Liver (tissue), 9 donors: ENCODE measurements around the gene SLC38A5. TPM values are rescaled to one million over a fixed set of nuclear protein-coding genes. Genes with fewer than 3 reads are reported as not detected.

Experiments used
- DNase-seq: peaks from one replicate; pipeline ENCODE4 v3.0.0-alpha.2; 2017; ENCODE audit warnings: low spot score
- H3K27ac ChIP-seq, 2 donors: one replicate each; pipeline ENCODE4 v1.7.0; 2013; ENCODE audit warnings: inconsistent platforms in 2 of 2, low read length in 2 of 2, control low read depth in 1 of 2, low read depth in 1 of 2, mild to moderate bottlenecking in 1 of 2
- H3K27me3 ChIP-seq, 4 donors: one replicate each; pipeline versions ENCODE4 v1.6.1 to v1.7.0; 2013; ENCODE audit warnings: low read length in 3 of 4, inconsistent platforms in 1 of 4, mild to moderate bottlenecking in 1 of 4, moderate library complexity in 1 of 4; ENCODE audit not compliant: control insufficient read depth in 4 of 4, insufficient read depth in 4 of 4
- H3K36me3 ChIP-seq, 4 donors: one replicate each; pipeline versions ENCODE4 v1.6.1 to v1.7.0; 2013; ENCODE audit warnings: low read length in 3 of 4, mild to moderate bottlenecking in 3 of 4, low read depth in 1 of 4, moderate library complexity in 1 of 4; ENCODE audit not compliant: control insufficient read depth in 4 of 4, insufficient read depth in 3 of 4
- H3K4me1 ChIP-seq, 4 donors: one replicate each; pipeline versions ENCODE4 v1.6.1 to v1.7.0; 2013; ENCODE audit warnings: low read length in 3 of 4, mild to moderate bottlenecking in 3 of 4, moderate library complexity in 1 of 4; ENCODE audit not compliant: control insufficient read depth in 4 of 4, insufficient read depth in 4 of 4
- H3K4me3 ChIP-seq, 3 donors: one replicate each; pipeline versions ENCODE4 v1.6.1 to v1.7.0; 2013; ENCODE audit warnings: low read length in 3 of 3, control low read depth in 1 of 3, low read depth in 1 of 3, mild to moderate bottlenecking in 1 of 3
- H3K9ac ChIP-seq, 2 donors: one replicate each; pipeline ENCODE4 v1.7.0; 2013; ENCODE audit warnings: low read length in 2 of 2, mild to moderate bottlenecking in 2 of 2, moderate library complexity in 2 of 2, control low read depth in 1 of 2, low read depth in 1 of 2
- H3K9me3 ChIP-seq, 4 donors: one replicate each; pipeline versions ENCODE4 v1.6.1 to v1.7.0; 2013; ENCODE audit warnings: low read length in 3 of 4; ENCODE audit not compliant: control insufficient read depth in 4 of 4
- ATF3 ChIP-seq: IDR thresholded peaks from 2 replicates; pipeline ENCODE4 v1.6.1; 2016; ENCODE audit warnings: antibody characterized with exemption
- EGR1 ChIP-seq, 2 donors: IDR thresholded peaks; 2 replicates each; pipeline ENCODE4 v1.6.1; 2016 to 2018; ENCODE audit warnings: antibody characterized with exemption in 2 of 2, low read depth in 2 of 2
- FOXA2 ChIP-seq: IDR thresholded peaks from 2 replicates; pipeline ENCODE4 v1.6.1; 2016; ENCODE audit warnings: antibody characterized with exemption
- HNF4A ChIP-seq, 2 donors: conservative IDR thresholded peaks; 2 replicates each; pipeline ENCODE4 v1.6.1; 2016; ENCODE audit warnings: antibody characterized with exemption in 2 of 2, mild to moderate bottlenecking in 2 of 2
- HNF4G ChIP-seq: IDR thresholded peaks from 2 replicates; pipeline ENCODE4 v1.6.1; 2016; ENCODE audit warnings: antibody characterized with exemption
- JUND ChIP-seq, 2 donors: IDR thresholded peaks; 2 replicates each; pipeline ENCODE4 v1.6.1; 2016; ENCODE audit warnings: antibody characterized with exemption in 2 of 2
- NR2F2 ChIP-seq: IDR thresholded peaks from 2 replicates; pipeline ENCODE4 v1.6.1; 2016; ENCODE audit warnings: antibody characterized with exemption
- RAD21 ChIP-seq, 2 donors: IDR thresholded peaks; 2 replicates each; pipeline ENCODE4 v1.6.1; 2016; ENCODE audit warnings: antibody characterized with exemption in 2 of 2, mild to moderate bottlenecking in 2 of 2
- REST ChIP-seq: IDR thresholded peaks from 2 replicates; pipeline ENCODE4 v1.6.1; 2016; ENCODE audit warnings: antibody characterized with exemption, mild to moderate bottlenecking
- RXRA ChIP-seq, 2 donors: IDR thresholded peaks; 2 replicates each; pipeline ENCODE4 v1.6.1; 2017 to 2018; ENCODE audit warnings: antibody characterized with exemption in 2 of 2, mild to moderate bottlenecking in 1 of 2
- SP1 ChIP-seq: IDR thresholded peaks from 2 replicates; pipeline ENCODE4 v1.6.1; 2018; ENCODE audit warnings: antibody characterized with exemption, mild to moderate bottlenecking
- TAF1 ChIP-seq: conservative IDR thresholded peaks from 2 replicates; pipeline ENCODE4 v1.6.1; 2016; ENCODE audit warnings: antibody characterized with exemption, mild to moderate bottlenecking
- YY1 ChIP-seq: IDR thresholded peaks from 2 replicates; pipeline ENCODE4 v1.6.1; 2016; ENCODE audit warnings: antibody characterized with exemption, mild to moderate bottlenecking
- ZBTB33 ChIP-seq: IDR thresholded peaks from 2 replicates; pipeline ENCODE4 v1.6.1; 2016; ENCODE audit warnings: antibody characterized with exemption
- WGBS: extraction: QIAGEN DNeasy Blood & Tissue Kit; methylation state at CpG from one replicate; pipeline ENCODE4 v1.1.7; 2013; 5-methylcytosine and 5-hydroxymethylcytosine counted together
- polyA plus RNA-seq, 2 donors: library from polyadenylated mRNA; stranded (reverse) in 1 of 2; unstranded in 1 of 2; fragments of 200-250 nt in 1 of 2; fragments of >200 nt in 1 of 2; fragmentation: Nextera tagmentation in 1 of 2; extraction: Ambion mirVana in 1 of 2; gene quantifications; one replicate each; pipeline versions ENCODE4 v1.2.1 to v1.2.3, GENCODE V29; 2013 to 2015
- total RNA-seq, 2 donors: library from RNA; depleted of rRNA; stranded (reverse); fragments of >200 nt; gene quantifications; one replicate each; pipeline ENCODE4 v1.2.3, GENCODE V29; 2014
- TF ChIP-seq, protein P1 (sequence below): fragments of 150-350 bp; IDR thresholded peaks from 2 replicates; pipeline ENCODE4 v1.5.1; 2017; ENCODE audit warnings: improper control_type of control experiment, low read depth, low read length; ENCODE audit not compliant: missing input control
- TF ChIP-seq, protein P2 (sequence below): IDR thresholded peaks from 2 replicates; pipeline ENCODE4 v1.6.1; 2016; ENCODE audit warnings: antibody characterized with exemption
- donor health status: healthy.
- donor health status: healthy.
- donor health status: healthy.
- donor health status: healthy.
- donor health status: healthy.

Gene SLC38A5
- total and polyA plus RNA-seq, 4 donors, result 0.25 to 81.3 (median 0.45) TPM

DNA sequence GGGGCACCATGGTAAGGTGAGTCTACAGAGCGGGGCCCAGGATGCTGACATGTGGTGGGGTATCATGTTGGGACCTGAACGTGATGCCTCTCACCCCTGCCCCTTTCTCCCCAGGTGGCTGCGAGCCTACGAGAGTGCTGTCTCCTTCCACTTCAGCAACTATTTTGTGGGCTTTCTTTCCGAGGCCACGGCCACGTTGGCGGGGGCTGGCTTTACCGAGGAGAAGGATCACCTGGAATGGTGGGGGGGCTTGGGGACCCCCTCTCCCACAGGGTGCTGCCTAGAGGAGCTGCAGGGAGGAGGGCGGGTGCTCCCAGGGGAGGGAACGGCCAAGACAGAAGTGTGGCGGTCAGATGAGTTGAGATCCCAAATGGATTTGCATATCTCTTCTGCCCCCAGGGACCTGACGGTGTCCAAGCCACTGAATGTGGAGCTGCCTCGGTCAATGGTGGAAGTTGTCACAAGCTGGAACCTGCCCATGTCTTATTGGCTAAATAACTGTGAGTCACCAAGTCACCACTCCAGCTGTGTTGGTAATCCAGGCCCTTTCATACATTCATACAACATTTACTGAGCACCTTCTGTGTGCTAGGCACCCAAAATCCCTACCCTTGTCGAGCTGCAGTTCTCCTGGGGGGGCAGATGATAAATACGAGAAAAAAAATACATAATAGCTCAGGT is 44.2 kb upstream of the SLC38A5 start:
- Histone ChIP-seq H3K4me3 (no peak overlapping the region), H3K9me3 (no peaks in the 10 kb centered on the region), H3K9ac (no peak overlapping the region), H3K27me3 (no peaks in the 10 kb centered on the region), H3K27ac (no peak overlapping the region), H3K4me1 (peaks cover 0 to 2% (median under 1%) of the 10 kb centered on the region in 4 donors), H3K36me3 (peaks cover 0 to 2% (median 0%) of the 10 kb centered on the region in 4 donors)
- WGBS, result 94% methylated on average over 16 of the region's 16 CpGs
- no peak for DNase-seq
- TF ChIP-seq YY1 (no peak), NR2F2 (no peak), HNF4G (no peak), TAF1 (no peak), REST (no peak), JUND (IDR thresholded peaks at IDR 0.05) (no peak), FOXA2 (no peak), HNF4A (conservative IDR thresholded peaks at IDR 0.05) (no peak), EGR1 (IDR thresholded peaks at IDR 0.05; ENCODE audit: low read depth in 2 of 2) (no peak), ZBTB33 (no peak)
- TF ChIP-seq, protein P1, sequence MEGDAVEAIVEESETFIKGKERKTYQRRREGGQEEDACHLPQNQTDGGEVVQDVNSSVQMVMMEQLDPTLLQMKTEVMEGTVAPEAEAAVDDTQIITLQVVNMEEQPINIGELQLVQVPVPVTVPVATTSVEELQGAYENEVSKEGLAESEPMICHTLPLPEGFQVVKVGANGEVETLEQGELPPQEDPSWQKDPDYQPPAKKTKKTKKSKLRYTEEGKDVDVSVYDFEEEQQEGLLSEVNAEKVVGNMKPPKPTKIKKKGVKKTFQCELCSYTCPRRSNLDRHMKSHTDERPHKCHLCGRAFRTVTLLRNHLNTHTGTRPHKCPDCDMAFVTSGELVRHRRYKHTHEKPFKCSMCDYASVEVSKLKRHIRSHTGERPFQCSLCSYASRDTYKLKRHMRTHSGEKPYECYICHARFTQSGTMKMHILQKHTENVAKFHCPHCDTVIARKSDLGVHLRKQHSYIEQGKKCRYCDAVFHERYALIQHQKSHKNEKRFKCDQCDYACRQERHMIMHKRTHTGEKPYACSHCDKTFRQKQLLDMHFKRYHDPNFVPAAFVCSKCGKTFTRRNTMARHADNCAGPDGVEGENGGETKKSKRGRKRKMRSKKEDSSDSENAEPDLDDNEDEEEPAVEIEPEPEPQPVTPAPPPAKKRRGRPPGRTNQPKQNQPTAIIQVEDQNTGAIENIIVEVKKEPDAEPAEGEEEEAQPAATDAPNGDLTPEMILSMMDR, result no peak

DNA sequence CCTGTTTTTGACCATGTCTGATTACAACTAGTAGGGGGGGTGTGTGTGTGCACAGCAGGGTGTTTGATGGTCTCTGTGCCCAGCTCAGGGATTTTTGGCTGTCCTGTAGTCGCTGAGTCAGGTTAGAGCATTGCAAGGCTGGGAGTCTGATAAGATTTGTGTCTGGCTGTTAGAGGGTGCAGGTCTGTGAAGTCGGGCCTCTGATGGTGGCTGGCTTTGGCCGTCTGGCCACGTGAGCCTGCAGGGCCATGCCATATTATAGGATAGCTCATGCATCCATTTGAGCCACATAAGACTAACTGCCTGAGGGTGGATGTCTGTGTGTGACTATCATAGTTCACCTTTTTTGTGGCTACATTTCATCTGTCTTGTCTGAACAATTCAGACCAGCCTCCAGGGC is 43.6 kb upstream of the SLC38A5 start:
- Histone ChIP-seq H3K27ac (no peak overlapping the region), H3K36me3 (peaks cover 0 to 2% (median 0%) of the 10 kb centered on the region in 4 donors), H3K9ac (no peak overlapping the region), H3K4me1 (peaks cover 0 to 6% (median under 1%) of the 10 kb centered on the region in 4 donors), H3K27me3 (no peaks in the 10 kb centered on the region), H3K4me3 (no peak overlapping the region), H3K9me3 (no peaks in the 10 kb centered on the region)
- no peak for DNase-seq
- 94% methylated on average over 4 of the region's 4 CpGs for WGBS
- TF ChIP-seq RXRA (IDR thresholded peaks at IDR 0.05) (no peak), HNF4A (conservative IDR thresholded peaks at IDR 0.05) (no peak), JUND (IDR thresholded peaks at IDR 0.05) (no peak), SP1 (no peak), FOXA2 (no peak), TAF1 (no peak), EGR1 (IDR thresholded peaks at IDR 0.05; ENCODE audit: low read depth in 2 of 2) (no peak), ZBTB33 (no peak), ATF3 (no peak), RAD21 (IDR thresholded peaks at IDR 0.05) (no peak), NR2F2 (no peak), HNF4G (no peak)
- TF ChIP-seq, protein P1, result no peak
- TF ChIP-seq, protein P2, sequence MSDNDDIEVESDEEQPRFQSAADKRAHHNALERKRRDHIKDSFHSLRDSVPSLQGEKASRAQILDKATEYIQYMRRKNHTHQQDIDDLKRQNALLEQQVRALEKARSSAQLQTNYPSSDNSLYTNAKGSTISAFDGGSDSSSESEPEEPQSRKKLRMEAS, result no peak
